Neural progenitor cell (in vitro differentiated cells): ENCODE measurements around the gene KRTAP10-2.

Experiments used
- CTCF ChIP-seq: fragments of 200-600 bp; sonication (generic); IDR thresholded peaks from 2 replicates; pipeline ENCODE4 v1.5.1; 2017; ENCODE audit warnings: antibody characterized with exemption, mild to moderate bottlenecking
- EZH2 ChIP-seq: fragments of 200-600 bp; sonication (generic); IDR thresholded peaks from 2 replicates; pipeline ENCODE4 v1.6.1; 2017; ENCODE audit warnings: antibody characterized with exemption, mild to moderate bottlenecking, moderate library complexity
- EZH2phosphoT487 ChIP-seq: fragments of 200-600 bp; sonication (generic); IDR thresholded peaks from 2 replicates; pipeline ENCODE4 v1.6.1; 2017; ENCODE audit warnings: antibody characterized with exemption

GRCh38 chr21:44594406-44594916 lies 43.2 kb upstream of the KRTAP10-2 start:
- TF ChIP-seq CTCF = no peak
- no peak for TF ChIP-seq EZH2
- TF ChIP-seq EZH2phosphoT487 = no peak
